Tibial artery (tissue), 4 donors: ENCODE data around the gene GAPVD1.
"Not testable (repeated sequence)": the region's sequence is repeated elsewhere in the genome, so short reads cannot be mapped to it uniquely, and the experiment has no call there.

Source experiments
- DNase-seq, 2 donors: peaks; one replicate each; pipeline ENCODE4 v3.0.0-alpha.2; 2019
- H3K27ac ChIP-seq, 2 donors: fragments of 200-600 bp; sonication (generic) in 1 of 2; 1 replicate in 1 of 2; 2 replicates in 1 of 2; pipeline ENCODE4 v1.5.1; 2018 to 2019; ENCODE audit warnings: mild to moderate bottlenecking in 1 of 2
- H3K27me3 ChIP-seq, 2 donors: fragments of 200-600 bp; sonication (generic) in 1 of 2; one replicate each; pipeline versions ENCODE4 v1.5.1 to v1.6.0; 2016 to 2019
- H3K36me3 ChIP-seq, 3 donors: fragments of 200-600 bp; sonication (generic) in 2 of 3; one replicate each; pipeline ENCODE4 v1.5.1; 2016 to 2019; ENCODE audit warnings: mild to moderate bottlenecking in 2 of 3
- H3K4me1 ChIP-seq, 4 donors: fragments of 200-600 bp; sonication (generic) in 2 of 4; 1 replicate in 3 of 4; 2 replicates in 1 of 4; pipeline ENCODE4 v1.5.1; 2016 to 2019
- H3K4me3 ChIP-seq, 2 donors: fragments of 200-600 bp; sonication (generic) in 1 of 2; 1 replicate in 1 of 2; 2 replicates in 1 of 2; pipeline ENCODE4 v1.5.1; 2018 to 2019; ENCODE audit warnings: mild to moderate bottlenecking in 2 of 2
- H3K9me3 ChIP-seq, 3 donors: fragments of 200-600 bp; sonication (generic) in 1 of 3; one replicate each; pipeline ENCODE4 v1.5.1; 2016 to 2019
- intact Hi-C: fragments of 100-400 bp; cut with DNase I; formaldehyde crosslinking; loops from one replicate; pipeline ENCODE4 v1.15.0; 2023; ENCODE audit warnings: low total_unique reads
- TF ChIP-seq, protein P1 (sequence below), 2 experiments: fragments of 200-600 bp in 1 of 2; fragments of 450-650 bp in 1 of 2; IDR thresholded peaks; one replicate each; pipeline ENCODE4 v1.5.1; 2017 to 2019; ENCODE audit warnings: antibody characterized with exemption in 2 of 2, mild to moderate bottlenecking in 1 of 2, moderate library complexity in 1 of 2

Gene GAPVD1

DNA sequence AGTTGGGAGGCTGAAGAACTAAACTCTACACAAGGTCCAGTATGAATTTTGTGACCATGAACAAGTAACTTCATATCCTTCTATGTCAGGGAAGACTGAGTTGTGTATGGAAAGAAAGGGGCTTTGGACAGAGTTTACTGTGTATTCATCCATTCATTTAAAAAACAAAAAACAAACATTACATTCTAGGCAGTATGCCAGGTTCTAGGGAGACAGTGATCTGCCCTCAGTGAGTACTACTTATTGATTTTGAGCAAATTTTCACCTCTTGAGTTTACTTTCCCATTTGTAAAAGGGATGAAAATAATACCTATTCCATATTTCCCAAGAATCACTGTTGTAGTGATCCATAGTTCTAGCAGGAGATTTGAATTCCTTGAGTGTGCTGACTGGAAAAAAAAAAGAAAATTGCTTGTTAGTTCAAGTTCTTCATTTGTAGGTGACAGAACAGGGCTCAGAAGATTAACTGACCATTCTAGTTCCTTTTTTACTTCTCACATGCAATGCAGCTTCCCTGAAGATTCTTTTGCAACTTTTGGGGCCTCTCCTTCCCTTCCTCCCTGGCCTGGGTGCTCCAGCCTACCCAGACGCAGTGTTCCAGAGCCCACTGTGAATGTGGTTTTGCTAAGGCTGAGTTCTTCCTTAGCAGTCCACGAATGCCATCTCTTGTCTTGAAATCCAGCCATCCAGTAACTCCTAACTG is 2.6 kb upstream of the GAPVD1 start:
- peaks cover 0 to 17% (median 13%) of the 10 kb centered on the region in 4 donors for H3K4me1 ChIP-seq
- H3K27ac ChIP-seq = no peak overlapping the region
- H3K36me3 ChIP-seq = no peaks in the 10 kb centered on the region
- H3K27me3 ChIP-seq = peaks cover 0 to 4% of the 10 kb centered on the region in 2 donors
- H3K9me3 ChIP-seq = no peaks in the 10 kb centered on the region
- DNase-seq = peak in 1 of 2 donors; percentile 29
- TF ChIP-seq, protein P1, sequence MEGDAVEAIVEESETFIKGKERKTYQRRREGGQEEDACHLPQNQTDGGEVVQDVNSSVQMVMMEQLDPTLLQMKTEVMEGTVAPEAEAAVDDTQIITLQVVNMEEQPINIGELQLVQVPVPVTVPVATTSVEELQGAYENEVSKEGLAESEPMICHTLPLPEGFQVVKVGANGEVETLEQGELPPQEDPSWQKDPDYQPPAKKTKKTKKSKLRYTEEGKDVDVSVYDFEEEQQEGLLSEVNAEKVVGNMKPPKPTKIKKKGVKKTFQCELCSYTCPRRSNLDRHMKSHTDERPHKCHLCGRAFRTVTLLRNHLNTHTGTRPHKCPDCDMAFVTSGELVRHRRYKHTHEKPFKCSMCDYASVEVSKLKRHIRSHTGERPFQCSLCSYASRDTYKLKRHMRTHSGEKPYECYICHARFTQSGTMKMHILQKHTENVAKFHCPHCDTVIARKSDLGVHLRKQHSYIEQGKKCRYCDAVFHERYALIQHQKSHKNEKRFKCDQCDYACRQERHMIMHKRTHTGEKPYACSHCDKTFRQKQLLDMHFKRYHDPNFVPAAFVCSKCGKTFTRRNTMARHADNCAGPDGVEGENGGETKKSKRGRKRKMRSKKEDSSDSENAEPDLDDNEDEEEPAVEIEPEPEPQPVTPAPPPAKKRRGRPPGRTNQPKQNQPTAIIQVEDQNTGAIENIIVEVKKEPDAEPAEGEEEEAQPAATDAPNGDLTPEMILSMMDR (IDR thresholded peaks at IDR 0.05) = no peak
- H3K4me3 ChIP-seq = no peak overlapping the region
- intact Hi-C loops = no loop called here

- H3K4me1 ChIP-seq = peaks cover 0 to 26% (median 15%) of the 10 kb centered on the region in 4 donors
- TF ChIP-seq, protein P1 (IDR thresholded peaks at IDR 0.05) = no peak
- no peaks in the 10 kb centered on the region for H3K36me3 ChIP-seq
- H3K27me3 ChIP-seq = peaks cover 0 to 4% of the 10 kb centered on the region in 2 donors
- H3K27ac ChIP-seq = no peak overlapping the region
- no peaks in the 10 kb centered on the region for H3K9me3 ChIP-seq
- intact Hi-C loops = no loop called here
- H3K4me3 ChIP-seq = no peak overlapping the region
- no peak for DNase-seq
These were observed 1.1 kb upstream of the GAPVD1 start for GRCh38 chr9:125260561-125260960.

DNA sequence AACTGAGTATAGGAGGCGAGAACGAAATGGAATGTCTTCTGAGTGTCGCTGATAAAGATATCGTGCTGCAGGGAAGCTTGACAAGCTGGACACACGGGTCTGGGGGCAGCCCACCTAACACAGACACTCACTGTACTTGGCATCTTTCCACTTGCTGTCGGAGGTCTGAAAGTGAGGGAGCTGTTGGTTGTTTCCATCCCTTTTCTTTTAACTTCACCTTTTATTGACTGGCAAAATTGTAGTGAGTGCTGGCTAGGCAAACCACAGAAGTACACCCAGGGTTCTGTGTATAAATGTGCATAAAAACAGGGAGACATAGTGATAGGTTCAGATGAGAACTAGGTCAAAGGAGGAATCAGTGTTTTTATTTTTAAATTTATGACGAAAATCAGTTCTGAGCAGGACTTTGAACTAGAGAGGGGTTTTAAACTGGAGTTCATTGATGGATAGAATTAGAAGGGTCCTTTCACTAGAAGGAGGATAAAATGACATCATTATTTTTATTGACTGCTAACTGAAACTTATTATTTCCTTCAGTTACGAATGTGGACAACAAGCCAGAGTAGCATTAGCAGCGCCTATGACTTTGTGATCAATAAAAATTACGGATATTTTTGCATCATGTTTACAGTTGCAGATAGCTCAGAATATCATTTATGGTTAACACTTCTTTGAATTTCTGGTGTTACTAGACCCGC is 817 bp downstream of the GAPVD1 start:
- Histone ChIP-seq H3K4me3 (peak overlapping the region; percentile 80 to 81), H3K27ac (peak overlapping the region; percentile 87 to 88), H3K27me3 (no peaks in the 10 kb centered on the region), H3K36me3 (peaks cover 0 to 10% (median 8%) of the 10 kb centered on the region in 3 donors), H3K4me1 (peaks cover 0 to 26% (median 15%) of the 10 kb centered on the region in 4 donors), H3K9me3 (no peaks in the 10 kb centered on the region)
- intact Hi-C loops = no loop called here
- TF ChIP-seq, protein P1 (IDR thresholded peaks at IDR 0.05) = no peak
- DNase-seq = no peak

DNA sequence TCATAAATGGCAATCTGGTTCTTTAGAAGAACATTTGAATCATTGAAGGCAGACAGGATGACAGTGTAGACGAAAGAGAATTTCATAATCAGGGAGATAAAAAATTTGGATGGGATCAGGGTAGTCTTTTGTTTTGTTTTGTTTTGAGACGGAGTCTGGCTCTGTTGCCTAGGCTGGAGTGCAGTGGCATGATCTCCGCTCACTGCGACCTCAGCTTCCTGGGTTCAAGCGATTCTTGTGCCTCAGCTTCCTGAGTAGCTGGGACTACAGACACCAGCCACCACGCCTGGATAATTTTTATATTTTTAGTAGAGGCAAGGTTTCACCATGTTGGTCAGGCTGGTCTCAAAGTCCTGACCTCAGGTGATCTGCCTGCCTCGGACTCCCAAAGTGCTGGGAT is 2.4 kb downstream of the GAPVD1 start:
- H3K27ac ChIP-seq = peak overlapping the region in 1 of 2 donors; percentile 87
- DNase-seq = peak in 1 of 2 donors; percentile 31
- intact Hi-C loops = not testable (repeated sequence)

GRCh38 chr9:125268394-125269013 is 6.9 kb downstream of the GAPVD1 start:
- TF ChIP-seq, protein P1 (IDR thresholded peaks at IDR 0.05) = no peak
- no peaks in the 10 kb centered on the region for H3K9me3 ChIP-seq
- no peak overlapping the region for H3K4me3 ChIP-seq
- H3K36me3 ChIP-seq = peaks cover 0 to 10% (median 8%) of the 10 kb centered on the region in 3 donors
- peaks cover 0 to 63% (median 28%) of the 10 kb centered on the region in 4 donors for H3K4me1 ChIP-seq
- peak overlapping the region; percentile 37 to 61 for H3K27ac ChIP-seq
- intact Hi-C loops = no loop called here
- peak in 1 of 2 donors; percentile 17 for DNase-seq
- H3K27me3 ChIP-seq = no peaks in the 10 kb centered on the region

More for the DNA sequence above, 2.4 kb downstream of the GAPVD1 start:
- H3K36me3 ChIP-seq, H3K27me3 ChIP-seq, H3K4me3 ChIP-seq, H3K9me3 ChIP-seq: not testable (repeated sequence)
- peaks cover 0 to 41% (median 23%) of the 10 kb centered on the region in 4 donors for H3K4me1 ChIP-seq
